NCI-H2227 (cell line): Measurements from ENCODE around the gene BCL11B.
"Not testable (repeated sequence)": the region's sequence is repeated elsewhere in the genome, so short reads cannot be mapped to it uniquely, and the experiment has no call there.

ENCODE experiments used
- DNase-seq: peaks from one replicate; lab custom pipeline; 2025; ENCODE audit not compliant: unreplicated experiment; lab: John Stamatoyannopoulos, UW

Gene BCL11B

DNA sequence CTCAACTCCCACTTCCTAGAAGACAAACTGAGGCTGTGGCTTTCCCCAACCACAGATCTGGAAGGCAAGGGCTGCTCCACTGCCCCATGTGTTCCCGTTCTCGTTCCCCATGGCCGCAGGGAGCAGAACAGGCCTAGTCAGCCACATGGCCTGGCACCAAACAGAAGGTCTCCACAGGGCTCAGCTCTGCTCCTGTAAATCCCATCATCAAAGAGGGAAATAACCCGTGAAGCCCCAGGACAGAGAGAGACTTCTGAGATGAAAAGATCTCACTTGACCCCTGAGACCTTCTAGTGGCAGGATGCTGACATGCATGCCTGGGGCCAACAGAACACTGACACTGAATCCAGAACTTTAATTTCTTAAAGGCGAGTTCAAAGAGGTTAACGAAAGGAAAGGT, 68.9 kb downstream of the BCL11B start:
- DNase-seq = no peak

DNA sequence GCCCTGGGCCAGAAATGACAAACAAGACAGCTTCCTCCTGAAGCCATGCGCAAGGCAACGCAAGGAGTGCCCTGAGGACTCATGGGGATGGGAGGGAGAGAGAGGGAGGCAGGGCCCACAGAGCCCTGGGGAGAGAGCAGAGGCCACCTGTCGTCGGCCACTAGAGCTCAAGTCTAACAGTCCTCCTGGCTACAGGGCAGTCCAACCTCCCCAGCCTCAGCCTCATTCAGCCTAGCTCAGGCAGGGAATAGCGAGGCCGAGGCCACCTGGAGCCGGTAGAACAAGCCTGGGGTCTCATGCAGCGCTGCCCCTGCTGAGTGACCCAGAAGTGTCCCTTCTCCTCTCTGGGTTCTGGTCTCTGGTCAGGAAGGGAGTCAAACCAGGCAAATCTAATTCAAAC, 69.5 kb downstream of the BCL11B start:
- DNase-seq = no peak

DNA sequence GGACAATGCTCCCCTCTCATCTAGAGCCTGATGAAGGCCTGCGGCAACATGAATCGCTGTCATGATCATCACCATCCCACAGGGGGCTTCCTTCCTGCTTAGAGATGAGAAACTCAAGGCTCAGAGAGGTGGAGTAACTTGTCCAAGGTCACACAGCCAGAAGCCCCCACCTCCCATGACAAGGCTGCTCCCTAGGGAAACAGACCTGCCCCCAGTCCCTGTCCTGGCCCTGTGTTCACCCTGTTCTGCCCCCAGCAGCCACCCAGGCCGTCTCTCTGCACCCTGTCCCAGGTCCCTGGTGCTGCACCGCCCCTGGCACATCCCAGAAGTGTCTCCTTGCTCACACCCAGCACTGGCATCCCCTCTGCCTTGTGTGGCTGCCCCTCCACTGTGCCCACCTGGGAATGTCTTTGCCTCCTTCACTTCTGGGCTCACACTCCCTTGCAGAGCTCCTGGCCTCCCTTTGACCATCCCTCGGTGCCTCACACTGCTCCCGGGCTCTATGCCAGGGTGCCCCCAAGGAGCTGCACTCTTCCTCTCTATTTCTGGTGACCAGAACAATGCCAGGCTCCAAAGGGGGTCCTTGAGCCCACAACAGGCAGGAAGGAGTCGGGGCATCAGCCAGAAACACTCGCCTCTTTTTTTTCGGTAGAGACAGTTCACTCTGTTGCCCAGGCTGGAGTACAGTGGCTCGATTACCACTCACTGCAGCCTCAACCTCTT, 70.5 kb downstream of the BCL11B start:
- DNase-seq = no peak

DNA sequence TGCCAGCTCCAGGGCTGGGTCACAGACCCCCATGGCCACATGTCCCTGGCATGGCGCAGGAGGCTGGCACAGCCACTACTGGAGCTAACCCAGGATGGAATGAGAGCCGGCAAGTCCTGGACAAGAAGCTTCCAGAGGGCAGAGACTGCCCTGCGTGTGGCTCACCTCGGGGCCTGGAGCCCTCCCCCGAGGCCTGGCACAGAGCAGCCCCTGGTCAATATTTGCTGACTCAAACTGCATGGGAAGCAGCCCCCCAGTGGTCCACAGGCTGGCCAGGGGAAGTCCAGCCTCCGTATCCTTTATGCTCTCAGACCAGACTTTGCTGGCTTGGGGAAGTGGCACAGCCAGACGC, 71.4 kb downstream of the BCL11B start:
- no peak for DNase-seq

DNA sequence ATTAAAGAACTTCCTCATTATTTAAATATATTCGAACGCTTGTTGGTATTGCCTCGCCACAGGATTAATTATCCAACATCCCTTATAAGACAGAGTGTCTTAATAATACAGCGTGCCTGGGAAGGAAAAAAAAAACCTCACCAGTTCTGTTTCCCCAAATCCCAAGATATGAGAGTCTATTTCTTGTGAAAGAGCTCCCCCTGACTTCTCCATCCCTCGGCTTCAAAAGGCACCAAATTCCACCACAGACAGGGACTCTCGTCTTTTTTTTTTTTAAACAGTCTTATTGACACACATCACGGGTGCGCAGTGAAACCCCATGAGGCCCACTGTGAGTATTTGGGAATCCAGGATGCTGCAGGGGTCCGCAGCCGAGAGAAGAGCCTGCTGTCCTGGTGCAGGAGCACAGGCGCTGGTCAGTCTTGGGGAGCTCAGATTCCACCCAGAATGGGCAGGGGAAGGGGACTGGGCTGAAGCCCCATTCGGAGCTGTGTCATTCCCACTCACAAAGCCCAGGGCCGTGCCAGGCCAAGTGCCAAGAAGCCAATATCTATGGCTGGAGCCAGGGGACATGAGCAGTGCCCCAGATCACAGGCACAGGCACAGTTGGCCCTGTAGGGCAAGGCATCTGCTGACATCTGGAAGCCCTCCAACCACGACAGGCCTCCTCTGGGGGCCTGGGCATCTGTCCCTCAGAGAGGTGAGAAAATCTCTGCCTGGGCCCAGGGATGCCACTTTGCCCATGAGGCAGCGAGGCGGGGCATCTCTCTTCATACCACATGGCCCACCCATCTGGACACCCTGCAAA, 71.9 kb downstream of the BCL11B start:
- no peak for DNase-seq

DNA sequence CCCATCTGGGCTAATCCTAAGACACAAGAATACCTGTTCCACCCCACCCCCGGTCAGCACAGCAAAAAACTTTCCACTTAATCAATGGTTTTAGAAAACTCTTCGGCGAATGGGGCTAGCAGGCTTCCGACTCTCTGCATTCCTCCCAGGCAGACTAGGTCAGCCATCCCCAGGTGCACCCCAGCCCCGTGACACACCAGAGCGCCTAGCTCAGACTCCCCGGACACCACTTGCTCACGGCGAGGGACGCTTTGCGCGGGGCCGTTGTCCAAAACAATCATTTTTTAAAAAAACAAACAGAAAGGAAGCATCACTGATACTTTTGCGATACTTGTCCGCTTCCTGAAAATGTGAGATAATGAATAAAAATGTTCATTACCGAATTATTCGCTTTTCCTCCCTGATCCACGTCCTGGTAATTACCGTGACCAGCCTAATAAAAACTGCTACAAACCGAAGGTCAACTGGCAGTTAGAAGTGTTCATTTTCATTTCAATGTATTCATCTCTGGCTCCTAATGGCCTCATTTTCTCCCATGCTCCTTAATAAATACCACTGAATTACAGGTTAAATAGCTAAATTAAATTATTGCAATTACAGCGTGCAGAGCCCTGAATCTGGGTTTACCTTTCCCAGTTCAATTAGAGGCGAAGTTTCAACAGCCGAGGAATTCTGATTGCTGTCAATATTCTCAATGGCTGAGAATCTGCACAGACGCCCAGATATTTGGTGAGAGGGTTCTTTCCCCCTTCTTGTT, 73.1 kb downstream of the BCL11B start:
- DNase-seq = no peak

DNA sequence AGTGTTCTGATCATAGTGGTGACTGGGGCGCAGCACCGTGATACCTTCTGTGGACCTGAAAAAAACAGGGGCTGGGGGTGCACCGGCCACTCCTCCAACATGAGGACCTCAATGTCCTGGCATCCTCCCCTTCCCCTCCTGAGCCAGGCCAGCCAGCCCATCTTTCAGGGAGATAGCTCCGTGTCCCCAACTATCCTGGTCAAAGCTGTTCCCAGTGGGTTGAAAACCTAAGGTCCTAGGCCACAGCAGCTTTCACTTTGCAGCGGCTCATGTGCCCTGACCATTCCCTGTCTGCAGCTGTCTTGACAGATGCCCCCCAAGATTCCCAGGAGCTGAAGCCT, 75.7 kb downstream of the BCL11B start:
- DNase-seq = no peak

DNA sequence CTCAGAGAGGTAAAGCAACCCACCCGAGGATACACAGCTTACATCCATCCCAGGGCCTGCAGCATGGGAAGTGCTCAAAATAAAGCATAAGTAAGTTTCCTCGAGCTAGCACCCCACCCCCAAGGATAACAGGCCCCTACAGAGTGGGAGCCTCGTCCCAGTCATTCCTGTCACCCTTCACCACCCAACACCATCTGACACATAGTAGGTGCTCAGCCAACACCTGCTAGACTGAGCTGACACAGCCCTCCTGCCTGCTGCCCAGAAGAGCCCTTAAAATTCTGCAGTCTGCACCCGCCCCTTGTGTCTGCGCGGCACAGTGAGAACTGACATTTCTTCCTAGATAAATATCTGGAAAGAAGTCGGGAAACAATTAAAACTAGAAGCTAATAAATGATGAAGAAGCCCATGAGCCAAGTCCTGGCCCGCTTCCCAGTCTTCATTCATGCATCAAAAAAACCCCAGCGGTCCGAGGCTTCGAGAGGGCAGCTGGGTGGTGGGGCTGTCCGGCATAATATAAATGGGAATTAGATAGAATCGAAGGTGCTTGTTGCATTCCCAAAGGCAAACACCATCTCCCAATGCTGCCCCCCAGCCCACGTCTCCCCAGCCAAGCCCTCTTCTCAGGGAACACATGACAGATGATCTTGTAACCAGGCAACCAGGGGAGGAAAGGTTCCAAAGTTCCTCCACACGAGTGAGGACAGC, 76.2 kb downstream of the BCL11B start:
- DNase-seq = no peak

DNA sequence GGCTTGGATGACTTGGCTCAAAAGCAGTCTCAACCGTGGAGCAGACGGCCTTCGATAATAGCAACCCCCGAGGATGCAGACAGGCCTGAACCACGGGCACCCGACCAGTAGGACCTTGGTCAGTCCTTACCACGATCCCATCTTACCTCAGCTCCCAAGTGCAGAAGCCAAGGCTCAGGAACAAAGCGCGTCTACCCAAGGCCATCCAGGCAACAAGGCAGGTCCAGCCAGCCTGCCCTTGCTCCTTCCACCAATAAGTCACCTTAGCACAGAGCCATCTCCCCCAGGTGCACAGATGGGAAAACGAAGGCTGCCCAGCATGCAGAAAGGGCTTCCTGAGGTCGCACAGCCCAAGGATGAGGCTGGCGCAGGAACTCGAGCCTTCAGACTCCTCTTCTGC, 77.3 kb downstream of the BCL11B start:
- DNase-seq = no peak

DNA sequence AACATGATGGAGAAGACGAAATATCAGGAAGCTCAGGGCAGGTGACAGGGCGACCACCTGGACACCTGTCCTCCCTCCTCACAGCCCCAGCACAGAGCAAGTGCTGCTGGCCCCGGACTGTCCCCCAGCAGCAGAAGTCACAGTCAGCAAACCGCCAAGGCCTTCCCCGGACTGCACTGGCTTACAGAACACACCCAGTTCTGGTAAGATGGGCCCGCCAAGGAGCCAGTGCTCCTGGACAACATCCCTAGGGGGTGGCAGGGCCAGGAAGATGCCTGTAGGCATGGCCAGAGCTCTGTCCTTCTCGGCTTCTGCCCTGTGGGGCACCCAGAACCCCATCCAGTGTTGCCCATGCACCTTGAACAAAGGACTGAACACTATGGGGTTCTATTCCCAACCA, 77.9 kb downstream of the BCL11B start:
- DNase-seq = no peak

DNA sequence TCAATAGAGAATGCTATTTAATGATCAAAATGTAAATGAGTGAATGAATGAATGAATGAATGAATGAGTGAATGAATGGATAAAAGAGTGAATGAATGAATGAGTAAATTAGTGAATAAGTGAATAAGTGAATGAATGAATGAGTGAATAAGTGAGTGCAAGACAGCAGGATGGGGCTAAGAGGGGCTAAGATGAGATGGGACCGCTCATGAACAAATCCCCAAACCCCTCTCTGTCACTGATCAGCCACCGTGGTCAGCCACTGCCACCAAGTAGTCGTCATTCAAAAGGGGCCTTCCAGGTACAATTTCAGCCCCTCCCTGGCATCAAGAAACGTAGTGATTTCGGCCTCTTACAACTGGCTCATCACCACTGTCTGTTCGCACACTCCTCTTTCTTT, 79.2 kb downstream of the BCL11B start:
- DNase-seq = no peak

DNA sequence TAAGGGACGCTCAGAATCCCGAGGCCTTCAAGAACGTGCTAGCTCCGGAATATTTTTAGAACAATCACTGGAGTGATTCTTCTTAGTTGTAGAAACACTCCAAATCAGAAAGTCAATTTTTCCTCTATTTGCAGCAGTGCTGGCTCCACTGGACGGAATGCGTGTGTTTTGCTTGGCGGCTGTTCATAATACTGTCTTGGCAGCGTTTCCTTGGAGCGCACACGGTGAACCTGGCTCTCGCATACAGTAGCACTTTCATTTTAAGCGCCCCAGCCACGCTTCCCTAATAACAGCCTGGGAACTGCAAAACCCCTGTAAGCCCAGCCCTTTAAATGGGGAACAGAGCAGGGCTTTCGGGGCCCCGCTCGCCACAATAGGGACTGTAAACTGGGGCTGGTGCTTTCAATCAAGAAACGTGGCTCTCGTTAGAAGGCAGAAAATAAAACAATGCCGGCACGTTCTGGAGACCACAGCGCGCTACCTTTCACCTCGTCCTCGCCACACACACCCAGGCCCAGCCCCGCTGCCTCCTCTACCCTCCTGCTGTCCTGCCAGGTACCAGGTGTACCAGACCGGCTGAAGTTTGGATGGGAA, 79.9 kb downstream of the BCL11B start:
- DNase-seq = peak; percentile 3

DNA sequence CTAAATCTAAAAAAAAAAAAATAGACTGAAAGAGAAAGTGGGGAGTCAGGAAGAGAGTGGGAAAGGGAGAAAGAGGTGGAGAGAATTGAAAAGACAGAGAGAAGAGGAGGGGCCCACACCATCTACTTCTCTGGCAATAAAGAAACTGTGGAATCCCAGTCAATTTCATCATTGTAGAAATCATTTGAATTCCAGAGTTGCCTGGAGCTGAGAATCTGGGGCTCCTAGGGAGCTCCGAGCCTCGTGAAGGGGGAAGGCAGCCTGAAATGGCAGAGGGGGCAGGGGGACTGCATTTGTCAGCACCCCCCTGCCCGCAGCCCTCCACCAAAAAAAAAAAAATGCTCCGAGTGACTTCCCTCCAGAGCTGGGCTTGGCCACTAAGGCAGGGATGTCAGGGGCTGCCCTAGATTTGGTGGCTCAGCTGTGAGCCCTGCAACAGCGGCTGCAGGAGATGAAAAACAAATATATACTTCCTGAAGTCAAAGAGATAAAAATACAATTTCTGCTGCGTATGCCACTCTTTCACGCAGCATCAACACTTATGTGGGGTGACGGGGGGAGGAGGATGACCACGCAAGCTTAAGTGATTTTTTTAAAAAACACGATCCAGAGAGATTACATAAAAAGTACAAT, 80.5 kb downstream of the BCL11B start:
- no peak for DNase-seq

DNA sequence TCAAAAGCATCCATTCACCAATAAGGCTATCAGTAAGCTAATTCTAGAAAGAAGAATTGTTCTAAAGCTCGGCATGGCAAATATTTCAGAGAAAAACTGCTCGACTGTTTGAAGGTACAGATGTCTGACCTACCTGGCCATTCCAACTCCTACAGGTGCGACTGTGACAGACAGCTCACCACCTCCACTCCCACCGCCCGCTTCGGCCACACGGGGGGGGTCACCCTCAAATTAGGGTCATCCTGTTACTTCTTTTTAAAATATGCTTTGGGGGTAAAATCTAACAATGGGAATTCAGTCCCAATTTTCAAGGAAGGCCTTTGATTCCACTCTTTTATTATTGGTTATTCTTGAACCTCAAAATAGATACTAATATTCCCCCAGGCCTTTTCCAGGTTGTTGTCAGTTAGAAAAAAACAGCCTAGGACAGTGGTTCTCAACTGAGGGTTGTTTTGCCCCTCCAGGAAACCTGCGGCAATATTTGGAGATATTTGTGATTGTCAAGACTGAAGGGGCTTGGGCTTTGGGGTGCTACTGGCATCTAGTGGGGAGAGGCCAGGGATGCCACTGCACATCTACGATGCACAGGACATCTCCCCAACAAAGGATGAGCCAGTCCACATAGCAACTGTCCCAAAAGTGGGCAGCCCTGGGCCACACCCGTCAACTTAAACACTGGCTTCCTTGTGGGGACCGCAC, 81.2 kb downstream of the BCL11B start:
- DNase-seq = no peak

DNA sequence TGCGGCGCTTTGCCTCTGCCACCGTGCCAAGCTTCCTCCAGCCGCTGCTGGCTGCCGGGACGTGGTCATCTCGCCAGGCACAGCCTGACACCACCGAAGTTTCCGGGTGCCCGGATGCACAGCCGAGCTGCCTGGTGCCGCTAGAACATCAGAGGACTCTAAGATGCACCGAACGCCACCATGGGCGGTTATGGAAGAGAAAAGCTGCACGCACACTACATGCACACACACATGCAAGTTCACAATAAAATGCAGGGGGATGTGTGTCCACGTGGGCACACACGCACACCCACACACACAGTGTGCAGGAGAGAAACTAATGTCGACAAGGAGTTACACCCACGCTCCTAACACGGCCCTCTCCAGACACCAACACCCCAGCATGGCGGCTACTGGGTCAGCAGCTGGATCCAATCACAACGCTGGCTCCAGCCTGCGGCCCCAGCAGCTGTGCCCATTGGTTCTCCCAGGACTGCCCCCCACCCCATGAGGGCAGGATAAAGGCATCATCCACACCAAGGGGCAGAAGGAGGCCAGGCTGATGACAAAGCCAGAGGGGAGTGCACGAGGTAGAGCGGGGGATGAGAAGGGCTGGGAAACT, 82.7 kb downstream of the BCL11B start:
- no peak for DNase-seq

DNA sequence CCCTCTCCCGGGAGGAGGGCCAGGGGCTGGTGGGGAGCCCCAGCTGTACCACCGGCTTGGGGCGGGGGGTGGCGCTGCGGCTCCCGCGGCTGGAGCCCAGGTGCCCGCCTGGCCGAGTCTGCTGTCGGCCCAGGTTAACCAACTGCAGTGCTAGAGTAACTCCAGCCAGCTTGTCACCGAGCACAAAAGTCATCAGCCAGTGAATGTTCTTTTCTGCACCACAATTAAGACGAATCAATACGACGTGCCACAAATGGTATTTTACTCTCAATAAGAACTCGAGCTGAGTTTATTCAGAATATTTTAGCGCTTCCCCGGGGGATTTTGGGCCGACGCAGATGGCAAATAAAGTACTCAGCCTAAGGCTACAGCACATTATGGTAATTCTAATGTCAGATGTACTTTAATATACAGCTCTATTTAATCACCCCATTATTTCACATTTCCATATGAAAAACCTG, 83.2 kb downstream of the BCL11B start:
- DNase-seq = no peak

DNA sequence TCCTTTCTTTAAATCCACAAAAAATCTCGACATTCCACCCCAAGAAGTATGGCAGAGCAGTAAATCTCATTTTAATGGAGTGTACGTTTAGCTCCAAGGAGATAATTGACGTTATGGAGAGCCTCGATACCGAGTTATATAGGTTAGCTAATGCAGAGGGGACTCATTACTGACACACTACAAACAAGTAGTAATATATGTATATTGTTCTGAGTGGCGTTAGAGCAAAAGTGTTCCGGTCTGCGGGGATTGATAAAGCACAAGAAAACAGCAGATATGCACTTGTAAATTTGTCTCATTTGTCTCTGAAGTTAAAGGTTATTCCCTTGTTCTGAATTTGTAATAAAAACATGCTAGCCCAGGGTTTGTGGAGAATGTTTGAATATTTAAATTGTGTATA, 84.1 kb downstream of the BCL11B start:
- no peak for DNase-seq

DNA sequence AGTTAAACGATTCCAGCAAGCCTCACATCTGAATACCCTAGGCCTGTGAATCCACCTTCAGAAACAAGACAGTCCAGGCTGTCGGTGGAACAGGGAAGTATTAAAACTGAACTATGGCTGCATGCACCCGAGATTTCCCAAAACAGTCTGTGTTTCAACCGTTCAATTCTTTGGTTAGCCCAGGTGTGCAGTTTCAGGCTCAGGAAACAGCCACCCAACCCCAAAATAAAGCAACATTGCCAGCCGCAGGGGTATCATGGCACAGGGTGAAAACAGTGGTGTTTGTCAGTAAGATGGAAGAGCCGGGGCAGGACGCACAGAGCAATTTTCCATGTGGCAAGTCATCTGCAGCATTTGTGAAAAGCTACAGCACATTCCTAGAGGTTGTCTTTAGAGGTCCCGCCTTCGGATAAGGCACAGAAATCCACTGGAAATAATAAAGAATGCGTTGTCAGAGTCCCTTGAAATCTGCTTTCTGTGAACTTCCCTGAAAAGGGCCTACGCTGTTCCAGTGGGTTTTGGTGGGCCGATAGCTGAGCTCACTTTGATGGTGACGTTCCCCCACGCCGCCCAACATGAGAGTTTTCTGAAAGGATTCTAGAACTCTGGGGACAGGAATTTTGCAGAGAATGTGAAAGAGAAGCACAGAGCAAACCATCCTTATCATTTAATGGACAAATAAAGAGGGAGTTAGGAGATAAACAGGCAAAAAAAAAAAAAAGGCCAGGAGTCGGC, 84.9 kb downstream of the BCL11B start:
- DNase-seq = no peak

DNA sequence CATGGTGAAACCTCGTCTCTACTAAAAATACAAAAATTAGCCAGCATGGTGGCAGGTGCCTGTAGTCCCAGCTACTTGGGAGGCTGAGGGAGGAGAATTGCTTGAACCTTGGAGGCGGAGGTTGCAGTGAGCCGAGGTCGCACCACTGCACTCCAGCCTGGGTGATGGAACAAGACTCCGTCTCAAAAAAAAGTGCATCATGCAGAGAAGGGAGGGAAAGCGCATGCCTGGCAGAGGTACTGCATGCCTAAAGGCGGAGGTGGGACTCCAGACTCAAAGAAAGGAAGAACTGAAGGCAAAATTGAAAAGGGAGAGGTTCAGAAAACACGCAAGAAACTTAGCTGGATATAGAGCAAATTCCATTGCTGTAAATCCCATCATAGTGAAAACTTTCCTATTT, 85.7 kb downstream of the BCL11B start:
- DNase-seq = not testable (repeated sequence)
